K562 (cell line): ENCODE data around the gene SLC35E2B.
"Not testable (repeated sequence)": the region's sequence is repeated elsewhere in the genome, so short reads cannot be mapped to it uniquely, and the experiment has no call there.

Experiments
- CBFB ChIP-seq: sonication (generic); formaldehyde crosslinking; IDR thresholded peaks from 2 replicates; pipeline ENCODE4 v1.4.0; 2020; ENCODE audit warnings: mild to moderate bottlenecking, missing genetic modification reagents
- CHD2 ChIP-seq: IDR thresholded peaks from 2 replicates; pipeline ENCODE4 v1.6.1; 2011; ENCODE audit warnings: low read depth, low read length
- EHMT2 ChIP-seq: fragments of 450-650 bp; IDR thresholded peaks from 2 replicates; pipeline ENCODE4 v1.6.1; 2018; ENCODE audit warnings: antibody characterized with exemption
- ELF1 ChIP-seq: fragments of 200-800 bp; sonication (Bioruptor generic); IDR thresholded peaks from 2 replicates; pipeline ENCODE4 v1.6.1; 2016; ENCODE audit warnings: missing genetic modification characterization, missing compliant biosample characterization
- HOXB6 ChIP-seq: fragments of 250-450 bp; sonication (Bioruptor Pico); IDR thresholded peaks from 2 replicates; pipeline ENCODE4 v1.5.1; 2022; ENCODE audit warnings: mild to moderate bottlenecking, borderline replicate concordance
- POLR2A ChIP-seq: fragments of 450-650 bp; conservative IDR thresholded peaks from 2 replicates; pipeline ENCODE4 v1.6.1; 2016
- REST ChIP-seq, 2 experiments: fragments of 450-650 bp; formaldehyde crosslinking in 1 of 2; IDR thresholded peaks; 2 replicates each; pipeline versions ENCODE4 v1.4.0 to v1.6.1; 2014 to 2020; ENCODE audit warnings: mild to moderate bottlenecking in 2 of 2, borderline replicate concordance in 1 of 2, low read depth in 1 of 2
- RFX5 ChIP-seq: IDR thresholded peaks from 2 replicates; pipeline ENCODE4 v1.6.1; 2011; ENCODE audit warnings: low read depth, mild to moderate bottlenecking, improper control_type of control experiment, low read length
- SMAD1 ChIP-seq: fragments of 150-350 bp; IDR thresholded peaks from 2 replicates; pipeline ENCODE4 v1.6.1; 2014; ENCODE audit warnings: low read length, low read depth; ENCODE audit not compliant: partially characterized antibody
- TF ChIP-seq, protein P1 (sequence below): IDR thresholded peaks from 2 replicates; pipeline ENCODE4 v1.6.1; 2012; ENCODE audit warnings: low read depth, low read length, improper control_type of control experiment, borderline replicate concordance
- TF ChIP-seq, protein P2 (sequence below): fragments of 450-650 bp; IDR thresholded peaks from 2 replicates; pipeline ENCODE4 v1.6.1; 2016

DNA sequence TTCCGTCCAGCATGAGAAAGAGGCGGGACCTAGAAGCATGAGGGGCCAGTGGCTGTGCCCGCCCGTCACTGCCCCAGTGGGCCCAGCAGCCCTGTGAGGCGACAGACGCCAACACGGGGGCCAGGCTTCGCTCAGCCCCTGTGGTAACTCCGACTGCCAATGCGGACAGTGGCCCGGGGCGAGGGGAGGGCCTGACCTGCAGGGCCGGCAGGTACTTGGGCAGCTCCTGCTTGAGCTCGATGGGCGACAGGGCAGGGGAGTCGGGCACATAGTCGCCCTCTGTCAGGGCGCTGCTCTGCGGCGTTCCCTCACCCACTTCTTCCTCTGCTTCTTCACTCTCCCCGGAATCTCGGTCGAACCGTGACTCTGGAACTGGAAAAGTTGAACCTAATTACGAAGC lies 52.5 kb downstream of the SLC35E2B start:
- TF ChIP-seq EHMT2; SMAD1; ELF1 (tag); HOXB6 (CRISPR knock-in tag); POLR2A; RFX5; CHD2; CBFB (CRISPR knock-in tag); REST (IDR thresholded peaks at IDR 0.05; ENCODE audit: borderline replicate concordance); REST (CRISPR knock-in tag; IDR thresholded peaks at IDR 0.05; ENCODE audit: low read depth): not testable (repeated sequence)
- TF ChIP-seq, protein P1, sequence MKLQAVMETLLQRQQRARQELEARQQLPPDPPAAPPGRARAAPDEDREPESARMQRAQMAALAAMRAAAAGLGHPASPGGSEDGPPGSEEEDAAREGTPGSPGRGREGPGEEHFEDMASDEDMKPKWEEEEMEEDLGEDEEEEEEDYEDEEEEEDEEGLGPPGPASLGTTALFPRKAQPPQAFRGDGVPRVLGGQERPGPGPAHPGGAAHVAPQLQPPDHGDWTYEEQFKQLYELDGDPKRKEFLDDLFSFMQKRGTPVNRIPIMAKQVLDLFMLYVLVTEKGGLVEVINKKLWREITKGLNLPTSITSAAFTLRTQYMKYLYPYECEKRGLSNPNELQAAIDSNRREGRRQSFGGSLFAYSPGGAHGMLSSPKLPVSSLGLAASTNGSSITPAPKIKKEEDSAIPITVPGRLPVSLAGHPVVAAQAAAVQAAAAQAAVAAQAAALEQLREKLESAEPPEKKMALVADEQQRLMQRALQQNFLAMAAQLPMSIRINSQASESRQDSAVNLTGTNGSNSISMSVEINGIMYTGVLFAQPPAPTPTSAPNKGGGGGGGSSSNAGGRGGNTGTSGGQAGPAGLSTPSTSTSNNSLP = not testable (repeated sequence)
- TF ChIP-seq, protein P2, sequence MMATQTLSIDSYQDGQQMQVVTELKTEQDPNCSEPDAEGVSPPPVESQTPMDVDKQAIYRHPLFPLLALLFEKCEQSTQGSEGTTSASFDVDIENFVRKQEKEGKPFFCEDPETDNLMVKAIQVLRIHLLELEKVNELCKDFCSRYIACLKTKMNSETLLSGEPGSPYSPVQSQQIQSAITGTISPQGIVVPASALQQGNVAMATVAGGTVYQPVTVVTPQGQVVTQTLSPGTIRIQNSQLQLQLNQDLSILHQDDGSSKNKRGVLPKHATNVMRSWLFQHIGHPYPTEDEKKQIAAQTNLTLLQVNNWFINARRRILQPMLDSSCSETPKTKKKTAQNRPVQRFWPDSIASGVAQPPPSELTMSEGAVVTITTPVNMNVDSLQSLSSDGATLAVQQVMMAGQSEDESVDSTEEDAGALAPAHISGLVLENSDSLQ = not testable (repeated sequence)
